ENCODE data around the gene CCDC18.

- no peak for TF ChIP-seq CTCF (IDR thresholded peaks at IDR 0.05)
- TF ChIP-seq POLR2AphosphoS5 (IDR thresholded peaks at IDR 0.05), result no peak
- no peak for TF ChIP-seq POLR2A (IDR thresholded peaks at IDR 0.05; ENCODE audit: low read depth)
- TF ChIP-seq EP300 (IDR thresholded peaks at IDR 0.05), result no peak
Observed at GRCh38 chr1:93253516-93253915, 73.0 kb downstream of the CCDC18 start.

Measured in esophagus muscularis mucosa (tissue), 4 donors.